G401.6 (cell line): ENCODE measurements around the gene POU2F1.

Experiments
- FAIRE-seq: peaks from 2 replicates; lab custom pipeline; 2012; peaks lifted over from hg19 to GRCh38; lab: Jason Lieb, UNC

POU2F1 gene

GRCh38 chr1:167367705-167368104 is 147.0 kb downstream of the POU2F1 start:
- no peak for FAIRE-seq

DNA sequence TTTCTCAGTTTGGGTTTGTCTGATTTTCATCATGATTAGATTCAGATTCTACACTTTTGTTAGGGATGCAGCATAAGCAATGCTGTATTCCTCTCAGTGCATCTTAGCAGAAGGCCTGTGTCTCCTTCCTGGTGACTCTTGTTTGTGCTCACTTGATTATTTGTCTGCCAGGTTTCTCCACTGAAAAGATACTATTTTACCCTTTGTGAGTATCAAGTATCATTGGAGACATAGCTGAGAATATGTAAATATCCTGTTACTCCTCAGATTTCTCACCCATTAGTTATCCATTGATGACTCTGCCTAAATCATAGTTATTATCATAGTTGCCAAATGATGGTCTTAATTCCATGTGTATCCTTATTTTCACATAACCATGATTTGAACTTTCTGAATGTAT is 148.5 kb downstream of the POU2F1 start:
- FAIRE-seq, result no peak

DNA sequence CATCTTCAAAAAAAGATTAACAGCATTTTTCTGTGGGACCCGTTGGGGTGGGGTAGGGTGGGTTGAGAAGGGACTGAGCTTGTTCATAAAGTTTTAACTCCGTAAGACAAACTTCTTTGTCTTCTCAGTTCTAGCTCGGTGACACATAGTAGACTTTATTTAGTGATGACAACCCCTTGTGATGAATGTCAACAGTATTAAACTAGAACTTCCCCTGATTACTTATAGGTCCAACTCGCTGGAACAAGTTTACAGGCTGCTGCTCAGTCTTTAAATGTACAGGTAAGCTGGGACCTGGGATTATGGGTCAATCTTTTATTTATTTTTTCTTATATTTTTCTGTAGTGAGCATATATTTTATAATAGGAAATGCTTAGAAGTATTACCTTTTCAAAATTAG is 149.2 kb downstream of the POU2F1 start:
- FAIRE-seq, result no peak

DNA sequence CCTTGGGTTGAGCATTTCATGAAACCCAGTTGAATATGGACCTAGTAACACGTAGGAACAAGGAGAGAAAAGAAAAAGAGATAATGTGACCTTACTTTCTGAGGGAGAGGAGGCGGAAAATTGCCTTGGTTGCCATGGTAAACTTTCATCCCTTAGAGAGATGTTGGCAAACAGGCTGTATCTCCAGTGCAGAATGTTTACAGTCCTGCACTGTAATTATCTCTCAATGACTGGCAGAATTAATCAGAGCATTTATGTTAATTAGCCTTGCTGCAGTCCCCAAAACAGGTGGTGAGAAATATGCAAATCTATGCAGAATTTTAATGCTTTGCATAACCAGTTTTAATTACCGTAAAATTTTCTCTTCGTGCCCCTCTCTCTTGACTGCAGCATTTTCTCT is 150.3 kb downstream of the POU2F1 start:
- FAIRE-seq, result no peak

DNA sequence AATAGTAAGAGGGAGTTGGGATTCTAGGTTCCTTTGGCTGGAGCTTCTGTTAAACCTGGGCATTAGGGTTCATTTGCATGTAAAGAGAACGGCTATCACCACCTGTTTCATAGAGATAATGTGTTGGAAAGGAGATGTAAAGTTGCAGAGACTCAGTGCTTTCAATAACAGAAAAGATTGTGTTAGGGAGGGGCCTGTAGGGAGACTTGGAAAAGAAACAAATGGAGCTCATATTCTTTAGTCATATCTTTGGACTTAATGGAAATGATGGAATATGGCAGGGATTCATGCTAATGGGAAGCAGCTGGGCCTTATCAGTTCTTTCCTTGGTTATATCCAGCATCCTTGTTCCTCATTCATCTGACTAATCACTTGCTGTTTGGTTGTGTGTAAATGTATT is 152.7 kb downstream of the POU2F1 start:
- FAIRE-seq, result no peak

GRCh38 chr1:167373986-167374385 is 153.3 kb downstream of the POU2F1 start:
- FAIRE-seq, result no peak

- no peak for FAIRE-seq
These were observed 155.3 kb downstream of the POU2F1 start for GRCh38 chr1:167375949-167376348.

- FAIRE-seq, result no peak
These were observed 166.7 kb downstream of the POU2F1 start for GRCh38 chr1:167387251-167387910.

DNA sequence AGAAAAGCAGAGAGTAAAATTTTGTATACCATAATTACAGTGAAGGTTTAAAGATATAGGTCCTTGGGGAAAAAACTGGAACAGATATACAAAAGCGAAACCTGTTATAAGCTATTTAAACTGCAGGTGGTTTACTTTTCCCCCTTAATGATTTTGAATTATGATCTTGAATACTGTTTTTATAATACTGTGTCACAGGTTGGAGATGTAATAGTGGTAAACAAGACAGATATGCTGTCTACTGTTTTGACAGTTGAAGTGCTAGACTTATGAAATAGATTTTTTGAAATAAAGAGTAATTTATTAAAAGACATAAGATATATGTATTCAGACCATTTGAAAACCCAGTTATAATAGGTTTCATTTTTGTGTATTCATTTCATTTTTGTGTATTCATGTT is 168.3 kb downstream of the POU2F1 start:
- FAIRE-seq, result no peak

DNA sequence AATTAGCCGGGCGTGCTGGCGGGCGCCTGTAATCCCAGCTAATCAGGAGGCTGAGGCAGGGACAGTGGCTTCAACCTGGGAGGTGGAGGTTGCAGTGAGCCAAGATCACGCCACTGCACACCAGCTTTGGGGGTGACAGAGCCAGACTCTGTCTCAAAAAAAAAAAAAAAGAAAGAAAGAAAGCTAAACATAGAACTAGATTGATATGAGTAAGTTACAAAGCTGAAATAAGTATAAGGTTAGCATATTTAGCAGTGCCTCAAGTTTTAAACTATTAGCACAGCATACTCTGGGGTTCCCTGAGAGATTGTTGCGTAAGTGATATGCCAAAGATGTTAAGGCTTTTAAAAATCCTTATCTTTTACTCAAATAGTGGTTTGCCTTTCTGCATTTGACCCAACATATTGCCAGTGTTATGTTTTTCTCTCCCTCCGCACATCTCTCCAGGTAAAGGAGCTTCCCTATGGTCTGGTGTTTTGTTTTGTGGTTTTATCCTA is 171.6 kb downstream of the POU2F1 start:
- no peak for FAIRE-seq

DNA sequence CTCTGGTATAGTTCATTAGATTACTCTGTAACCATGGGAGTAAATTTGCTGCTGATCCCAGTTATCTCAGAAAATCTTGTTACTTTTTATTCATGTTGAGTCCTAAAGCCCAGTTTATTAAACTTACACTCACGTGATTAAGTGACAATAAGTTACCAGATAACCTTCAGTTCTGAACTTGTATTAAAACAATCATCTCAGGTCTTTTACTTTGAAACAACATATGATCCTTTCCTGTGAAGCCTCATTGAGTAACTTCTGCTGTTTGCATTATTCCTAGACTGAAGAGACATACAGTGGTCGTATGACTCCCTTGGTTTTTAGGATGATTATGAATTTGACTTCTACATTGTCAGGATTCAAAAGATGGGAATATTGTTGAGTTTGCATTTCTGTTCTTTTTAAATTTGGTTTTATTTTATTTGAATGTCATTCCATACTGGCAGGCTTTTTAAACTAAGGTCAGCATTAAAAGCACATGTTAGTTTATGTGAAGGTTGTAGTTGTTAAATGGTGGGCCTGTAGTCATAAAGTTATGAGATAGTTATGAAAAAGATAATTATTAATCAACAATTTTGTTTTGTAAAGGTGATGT is 179.8 kb downstream of the POU2F1 start:
- peak; percentile 93 for FAIRE-seq

DNA sequence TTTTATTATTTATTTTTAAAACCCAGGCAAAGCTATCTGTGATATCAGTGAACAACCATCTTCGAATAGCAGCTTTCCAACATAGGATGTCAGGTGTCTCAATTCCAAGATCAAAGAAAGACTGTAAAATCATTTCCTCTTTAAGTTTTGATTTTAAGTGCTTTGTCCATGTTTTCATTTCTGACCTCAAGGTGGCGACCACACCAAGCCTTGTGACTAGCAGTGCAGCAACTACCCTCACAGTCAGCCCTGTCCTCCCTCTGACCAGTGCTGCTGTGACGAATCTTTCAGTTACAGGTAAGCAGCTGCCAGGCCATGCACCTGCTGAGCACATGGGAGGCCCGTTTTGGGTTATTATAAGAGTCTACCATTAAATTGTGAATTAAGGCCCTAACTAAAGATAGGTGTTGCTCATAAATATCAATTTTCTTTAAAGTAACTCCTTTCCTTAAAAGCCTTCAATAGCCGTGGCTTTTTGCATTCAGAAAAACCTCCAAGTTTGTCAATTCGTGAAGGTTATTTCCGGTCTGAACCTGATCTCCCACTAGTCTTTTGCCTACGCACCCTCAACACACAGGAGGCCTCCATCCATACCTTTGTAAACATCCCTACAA is 180.7 kb downstream of the POU2F1 start:
- no peak for FAIRE-seq

GRCh38 chr1:167404161-167404888 is 183.6 kb downstream of the POU2F1 start:
- no peak for FAIRE-seq

DNA sequence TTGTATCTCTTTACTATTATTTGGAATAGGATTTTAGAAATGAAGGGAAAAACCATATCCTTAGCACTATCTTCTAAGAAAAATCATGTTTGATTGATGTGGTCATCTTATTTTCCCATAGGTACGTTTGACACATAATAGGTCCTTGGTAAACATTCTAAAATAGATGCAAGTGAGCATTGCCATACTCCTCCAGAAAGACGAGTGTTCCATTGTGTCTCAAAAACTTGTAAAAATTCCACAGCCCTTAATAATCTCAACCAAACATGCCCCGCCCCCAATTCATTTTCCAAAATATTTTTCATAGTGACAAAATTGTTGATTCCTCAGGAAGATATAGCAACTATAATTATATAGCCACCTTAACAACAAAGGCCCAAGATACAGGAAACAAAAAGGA is 184.2 kb downstream of the POU2F1 start:
- FAIRE-seq, result no peak

DNA sequence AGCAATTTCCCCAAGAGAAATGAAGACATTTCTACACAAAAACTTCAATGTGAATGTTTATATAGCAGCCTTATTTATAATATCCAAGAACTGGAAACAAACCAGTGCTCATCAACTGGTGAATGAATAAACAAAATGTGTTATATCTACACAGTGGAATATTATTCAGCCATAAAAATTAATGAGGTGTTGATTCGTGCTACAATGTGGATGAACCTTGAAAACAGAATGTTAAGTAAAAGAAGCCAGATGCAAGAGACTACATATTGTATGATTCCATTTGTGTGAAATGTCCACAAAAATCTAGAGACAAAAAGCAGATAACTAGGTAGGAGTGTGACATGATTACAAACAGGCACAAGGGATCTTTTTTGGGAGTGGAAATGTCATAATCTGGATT is 187.7 kb downstream of the POU2F1 start:
- no peak for FAIRE-seq

DNA sequence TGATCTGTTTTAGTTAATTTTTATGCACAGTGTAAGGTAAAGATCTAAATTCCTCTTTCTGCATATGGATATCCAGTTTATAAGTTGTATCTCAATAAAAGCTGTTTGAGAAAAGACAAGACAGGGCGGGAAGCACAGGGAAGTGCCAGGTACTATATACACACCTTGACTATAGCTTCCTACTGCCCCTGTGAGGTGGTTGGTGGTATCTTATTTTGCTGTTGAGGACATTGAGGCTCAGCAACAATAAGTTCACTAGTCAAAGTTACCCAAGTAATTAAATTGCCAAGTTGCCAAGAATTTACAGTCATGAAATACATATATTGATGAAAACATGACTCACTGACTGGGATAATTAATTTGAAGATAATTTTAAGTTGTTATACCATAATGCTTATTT is 188.5 kb downstream of the POU2F1 start:
- no peak for FAIRE-seq

DNA sequence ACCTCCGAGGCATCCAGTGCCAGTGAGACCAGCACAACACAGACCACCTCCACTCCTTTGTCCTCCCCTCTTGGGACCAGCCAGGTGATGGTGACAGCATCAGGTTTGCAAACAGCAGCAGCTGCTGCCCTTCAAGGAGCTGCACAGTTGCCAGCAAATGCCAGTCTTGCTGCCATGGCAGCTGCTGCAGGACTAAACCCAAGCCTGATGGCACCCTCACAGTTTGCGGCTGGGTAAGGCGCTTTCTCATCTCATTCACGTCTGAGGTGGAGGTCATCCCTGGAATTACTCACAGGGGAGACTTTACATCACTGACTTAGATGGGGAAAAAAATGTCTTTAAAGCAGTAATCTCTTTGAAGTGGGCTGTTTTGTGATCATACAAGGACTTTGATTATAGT is 191.4 kb downstream of the POU2F1 start:
- no peak for FAIRE-seq

DNA sequence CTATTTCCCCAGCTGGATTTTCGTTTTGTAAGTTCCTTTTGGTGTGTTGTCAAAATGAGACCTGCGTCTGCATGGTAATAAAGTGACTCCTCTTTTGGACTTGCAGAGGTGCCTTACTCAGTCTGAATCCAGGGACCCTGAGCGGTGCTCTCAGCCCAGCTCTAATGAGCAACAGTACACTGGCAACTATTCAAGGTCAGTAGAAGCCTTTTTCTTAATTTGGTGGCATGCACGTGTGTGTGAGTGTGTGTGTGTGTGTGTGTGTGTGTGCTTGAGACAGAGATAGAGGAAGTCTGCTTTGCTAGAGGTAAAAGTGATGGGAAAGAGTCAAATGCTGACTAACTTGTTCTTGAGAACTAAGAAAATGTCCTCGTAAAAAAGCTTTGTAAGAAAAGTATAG is 192.2 kb downstream of the POU2F1 start:
- FAIRE-seq, result no peak

DNA sequence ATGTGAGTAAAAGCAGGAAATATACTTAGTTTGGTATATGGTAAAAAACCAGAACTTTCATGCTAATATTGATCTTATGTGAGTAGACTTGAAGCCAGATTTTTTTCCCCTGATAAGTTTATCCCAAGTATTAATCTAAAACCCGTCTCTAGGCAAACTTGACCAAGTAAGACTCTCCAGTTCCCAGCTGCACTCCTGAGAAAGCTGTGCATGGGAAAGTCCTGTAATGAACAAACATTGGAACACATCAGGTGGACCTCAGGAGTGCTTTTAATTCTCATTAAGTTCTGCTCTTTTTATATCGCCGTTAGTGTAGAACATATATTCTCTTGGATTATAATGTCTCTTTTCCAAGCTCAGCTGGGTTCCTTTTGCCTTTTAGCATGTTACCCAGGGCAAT is 192.6 kb downstream of the POU2F1 start:
- FAIRE-seq, result no peak

DNA sequence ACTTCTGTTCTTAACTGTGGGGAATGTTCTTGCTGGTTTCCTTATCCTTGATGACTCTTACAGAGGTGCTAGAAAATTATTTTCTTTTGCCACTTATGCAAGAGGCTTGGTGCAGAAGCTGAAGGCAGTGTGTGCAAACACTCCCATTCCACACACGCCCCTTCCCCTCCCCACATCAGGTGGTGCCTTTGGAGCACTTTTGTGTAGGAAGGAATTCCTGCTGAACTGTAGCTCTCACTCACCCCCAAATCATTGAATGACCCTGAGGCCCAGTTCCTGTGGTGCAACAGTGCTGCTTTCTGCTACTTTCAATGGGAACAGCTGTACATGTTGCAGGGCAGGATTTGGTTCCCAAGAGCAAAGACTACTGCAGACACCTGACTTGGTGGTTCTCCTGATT is 195.8 kb downstream of the POU2F1 start:
- no peak for FAIRE-seq

DNA sequence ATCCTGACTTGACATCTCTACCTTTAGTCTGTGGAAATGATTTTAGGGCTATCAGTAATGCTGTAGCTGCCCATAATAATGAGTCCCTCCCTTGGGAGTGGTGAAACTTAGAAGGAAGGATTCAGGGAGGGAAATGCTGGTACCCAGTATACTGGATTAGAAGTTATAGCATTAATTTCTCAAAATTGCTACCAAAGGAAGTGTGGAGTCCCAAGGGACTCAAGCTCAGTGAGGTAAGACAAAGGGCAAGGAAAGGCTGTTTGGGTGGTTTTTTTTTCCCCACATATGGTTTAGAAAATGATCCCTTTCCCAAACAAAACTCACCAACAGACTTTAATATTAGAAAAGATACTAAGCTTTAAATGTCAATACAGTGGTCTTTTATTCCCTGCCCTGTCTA is 197.7 kb downstream of the POU2F1 start:
- no peak for FAIRE-seq

DNA sequence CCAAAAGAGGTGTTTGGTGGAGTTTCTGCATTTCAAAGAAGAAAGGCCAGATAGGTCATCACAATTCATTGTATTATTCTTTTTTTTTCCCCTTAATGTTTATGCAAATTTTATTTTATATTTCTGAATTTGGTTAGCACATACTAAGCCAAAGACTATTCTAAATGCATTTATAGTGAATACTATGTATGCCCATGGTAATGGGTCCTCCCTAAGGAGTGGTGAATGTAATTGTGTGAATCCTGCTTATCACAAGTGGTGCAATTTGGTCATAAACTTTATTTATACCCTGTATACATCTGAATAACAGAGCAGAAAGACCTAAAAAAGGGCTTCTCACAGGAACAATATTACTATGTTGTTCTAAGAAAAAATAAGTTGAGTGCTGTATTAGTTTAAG is 198.6 kb downstream of the POU2F1 start:
- peak; percentile 17 for FAIRE-seq

GRCh38 chr1:167420510-167420909 is 199.8 kb downstream of the POU2F1 start:
- FAIRE-seq, result no peak
